GM19025 (cell line): Measurements from ENCODE around the gene MRC2.

Source experiments
- ATAC-seq: cut with Tn5 transposase; IDR thresholded peaks from one replicate; pipeline ENCODE4 v1.9.1; 2021; ENCODE audit warnings: mild to moderate bottlenecking, low read depth, moderate library complexity; ENCODE audit not compliant: unreplicated experiment

Gene MRC2

GRCh38 chr17:62657145-62657665 lies 29.7 kb downstream of the MRC2 start:
- no peak for ATAC-seq

- ATAC-seq: no peak
Observed at GRCh38 chr17:62657690-62658089, 30.2 kb downstream of the MRC2 start.

- no peak for ATAC-seq
Observed at GRCh38 chr17:62658136-62658920, 30.9 kb downstream of the MRC2 start.

DNA sequence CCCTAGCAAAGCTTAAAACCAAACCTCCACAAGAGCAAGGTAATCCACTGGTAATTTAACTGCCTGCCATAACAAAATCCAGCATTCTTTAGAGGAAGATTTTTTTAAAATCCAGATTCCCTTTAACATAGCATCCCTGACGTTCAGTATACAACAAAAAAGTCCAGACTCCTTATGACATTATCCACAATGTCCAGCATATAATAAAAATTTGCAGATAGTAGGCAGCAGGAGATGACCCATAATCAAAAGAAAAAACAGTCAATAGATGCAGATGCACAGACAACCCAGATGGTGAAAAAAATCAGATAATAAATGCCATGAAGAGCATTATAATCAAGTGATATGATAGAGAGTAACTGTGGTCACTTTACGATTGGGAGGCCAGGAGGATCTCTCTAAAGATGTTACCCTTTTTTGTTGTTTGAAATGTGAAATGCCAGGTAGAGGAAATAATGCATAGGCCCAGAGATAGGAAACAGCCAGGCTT lies 33.2 kb downstream of the MRC2 start:
- ATAC-seq: no peak

DNA sequence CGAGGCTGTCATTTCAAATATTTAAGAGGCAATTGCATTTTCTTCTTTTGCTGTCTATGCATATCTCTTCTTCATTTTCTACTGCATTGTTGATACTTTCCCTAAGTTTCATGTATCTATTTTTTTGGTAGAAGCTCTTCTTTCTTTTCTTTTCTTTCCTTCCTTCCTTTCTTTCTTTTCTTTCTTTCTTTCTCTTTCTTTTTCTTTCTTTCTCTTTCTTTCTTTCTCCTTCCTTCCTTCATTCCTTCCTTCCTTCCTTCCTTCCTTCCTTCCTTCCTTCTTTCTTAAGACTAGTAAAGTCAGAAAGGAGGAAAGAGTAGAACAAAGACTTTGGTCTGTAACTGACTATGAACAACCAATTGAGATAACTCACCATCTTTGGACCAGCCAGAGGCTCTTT lies 33.9 kb downstream of the MRC2 start:
- ATAC-seq: no peak

DNA sequence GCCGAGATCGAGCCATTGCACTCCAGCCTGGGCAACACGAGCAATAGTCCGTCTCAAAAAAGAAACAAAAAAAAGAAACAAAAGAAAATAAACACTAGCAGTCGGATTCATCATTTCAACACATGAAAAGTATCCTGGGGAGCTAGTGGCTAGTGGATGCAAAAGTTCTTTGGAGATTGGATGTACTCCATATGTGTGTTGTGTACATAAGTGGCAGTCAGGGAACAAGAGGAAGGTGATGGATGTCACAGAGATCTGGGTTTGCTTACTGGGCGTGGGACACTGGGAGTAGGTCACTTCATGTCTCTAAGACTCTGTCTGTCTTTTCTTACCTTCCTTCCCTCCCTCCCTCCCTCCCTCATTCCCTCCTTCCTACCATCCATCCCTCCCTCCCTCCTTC lies 35.4 kb downstream of the MRC2 start:
- no peak for ATAC-seq

DNA sequence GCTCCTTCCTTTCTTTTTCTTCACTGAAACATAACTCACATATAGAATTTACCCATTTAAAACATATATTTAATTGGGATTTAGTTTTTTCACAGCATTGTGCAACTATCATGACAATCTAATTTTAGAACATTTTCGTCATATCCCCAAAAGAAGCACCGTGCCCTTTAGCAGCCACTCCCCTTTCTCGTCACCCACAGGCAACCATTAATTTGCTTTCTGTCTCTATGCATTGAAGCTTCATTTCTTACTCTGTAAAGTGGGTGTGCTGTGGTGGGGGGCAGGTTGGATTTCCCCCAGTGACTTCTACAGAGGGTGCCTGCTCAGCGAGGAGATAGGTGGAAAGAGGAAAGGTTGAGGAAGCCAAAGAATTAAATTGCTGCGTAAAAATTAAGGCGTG lies 35.8 kb downstream of the MRC2 start:
- ATAC-seq: no peak

GRCh38 chr17:62664336-62665120 lies 37.1 kb downstream of the MRC2 start:
- no peak for ATAC-seq

- no peak for ATAC-seq
Observed at GRCh38 chr17:62665599-62665998, 38.1 kb downstream of the MRC2 start.

- no peak for ATAC-seq
Observed at GRCh38 chr17:62666061-62666800, 38.8 kb downstream of the MRC2 start.

DNA sequence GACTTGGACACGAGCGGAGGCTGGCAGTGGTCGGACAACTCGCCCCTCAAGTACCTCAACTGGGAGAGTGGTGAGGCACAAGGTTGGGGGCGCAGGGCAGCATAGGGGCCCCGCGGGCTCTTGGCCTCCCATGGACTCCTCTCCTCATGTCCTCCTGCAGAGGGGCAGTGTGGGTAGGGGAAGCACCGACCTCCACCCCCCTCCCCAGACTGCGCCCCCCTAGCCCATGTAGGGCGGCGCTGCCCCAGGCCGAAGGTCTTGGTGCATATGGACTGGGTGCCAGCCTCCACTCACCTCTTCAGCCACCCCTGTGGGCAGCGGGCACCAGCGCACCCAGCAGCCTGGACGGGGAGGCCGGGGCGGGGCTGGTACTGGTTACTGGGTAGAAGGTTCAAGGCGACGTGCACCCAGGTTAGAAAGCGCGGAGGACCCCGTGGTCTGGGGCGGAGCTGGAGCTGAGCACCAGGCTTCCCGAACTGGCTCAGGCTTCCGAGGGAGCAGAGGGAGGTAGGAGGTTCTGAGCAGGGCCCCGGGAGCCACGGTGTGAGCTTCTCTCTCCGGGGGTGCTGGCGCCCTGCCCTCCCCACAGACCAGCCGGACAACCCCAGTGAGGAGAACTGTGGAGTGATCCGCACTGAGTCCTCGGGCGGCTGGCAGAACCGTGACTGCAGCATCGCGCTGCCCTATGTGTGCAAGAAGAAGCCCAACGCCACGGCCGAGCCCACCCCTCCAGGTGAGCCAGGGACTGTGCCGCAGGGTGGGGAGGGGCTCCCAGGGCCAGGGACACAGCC lies 39.5 kb downstream of the MRC2 start:
- ATAC-seq: no peak

DNA sequence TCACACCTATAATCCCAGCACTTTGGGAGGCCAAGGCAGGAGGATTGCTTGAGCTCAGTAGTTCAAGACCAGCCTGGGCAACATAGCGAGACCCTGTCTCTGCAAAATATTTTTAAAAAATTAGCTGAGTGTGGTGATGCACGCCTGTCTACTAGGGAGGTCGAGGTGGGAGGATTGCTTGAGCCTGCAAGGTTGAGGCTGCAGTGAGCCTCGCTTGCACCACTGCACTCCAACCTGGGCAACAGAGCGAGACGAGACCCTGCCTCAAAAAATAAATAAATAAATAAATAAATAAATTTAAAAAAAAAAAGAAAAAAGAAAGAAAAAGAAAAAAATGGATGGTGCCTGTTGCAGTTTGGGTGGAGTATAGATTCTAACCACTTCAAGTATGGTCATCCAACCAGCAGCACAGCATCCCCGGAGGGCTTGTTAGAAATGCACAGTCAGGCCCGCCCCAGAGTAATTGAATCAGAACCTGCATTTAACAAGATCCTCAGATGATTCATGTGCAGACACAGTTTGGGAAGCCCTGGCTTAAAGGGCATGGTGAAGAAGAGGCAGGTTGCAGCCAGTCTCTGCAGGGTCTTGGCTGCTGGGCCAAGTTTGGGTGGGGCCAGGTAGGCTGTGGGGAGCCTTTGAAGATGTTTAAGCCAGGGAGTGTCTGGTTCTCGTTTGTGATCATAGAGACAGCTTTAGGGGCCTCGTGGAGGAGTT lies 40.8 kb downstream of the MRC2 start:
- ATAC-seq: no peak

- ATAC-seq: no peak
Observed at GRCh38 chr17:62670202-62670821, 42.8 kb downstream of the MRC2 start.

- no peak for ATAC-seq
Observed at GRCh38 chr17:62671553-62671952, 44.1 kb downstream of the MRC2 start.

DNA sequence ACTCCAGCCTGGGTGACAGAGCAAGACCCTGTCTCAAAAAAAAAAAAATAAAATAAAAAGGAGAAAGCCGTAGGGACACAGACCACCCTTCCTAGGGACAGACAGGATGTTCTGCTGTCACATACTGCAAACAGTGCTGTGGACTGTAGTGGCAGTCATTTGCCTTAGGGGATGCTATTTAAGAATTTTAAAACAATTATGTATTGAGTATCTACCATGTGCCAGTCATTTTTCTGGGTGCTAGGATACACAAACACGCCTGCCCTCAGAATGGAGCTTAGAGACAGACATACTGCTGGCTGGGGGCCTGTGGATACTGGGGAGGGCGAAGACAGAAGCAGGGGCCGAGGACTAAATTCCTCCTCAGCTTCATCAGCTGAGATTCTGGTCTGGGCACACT lies 45.5 kb downstream of the MRC2 start:
- ATAC-seq: no peak

DNA sequence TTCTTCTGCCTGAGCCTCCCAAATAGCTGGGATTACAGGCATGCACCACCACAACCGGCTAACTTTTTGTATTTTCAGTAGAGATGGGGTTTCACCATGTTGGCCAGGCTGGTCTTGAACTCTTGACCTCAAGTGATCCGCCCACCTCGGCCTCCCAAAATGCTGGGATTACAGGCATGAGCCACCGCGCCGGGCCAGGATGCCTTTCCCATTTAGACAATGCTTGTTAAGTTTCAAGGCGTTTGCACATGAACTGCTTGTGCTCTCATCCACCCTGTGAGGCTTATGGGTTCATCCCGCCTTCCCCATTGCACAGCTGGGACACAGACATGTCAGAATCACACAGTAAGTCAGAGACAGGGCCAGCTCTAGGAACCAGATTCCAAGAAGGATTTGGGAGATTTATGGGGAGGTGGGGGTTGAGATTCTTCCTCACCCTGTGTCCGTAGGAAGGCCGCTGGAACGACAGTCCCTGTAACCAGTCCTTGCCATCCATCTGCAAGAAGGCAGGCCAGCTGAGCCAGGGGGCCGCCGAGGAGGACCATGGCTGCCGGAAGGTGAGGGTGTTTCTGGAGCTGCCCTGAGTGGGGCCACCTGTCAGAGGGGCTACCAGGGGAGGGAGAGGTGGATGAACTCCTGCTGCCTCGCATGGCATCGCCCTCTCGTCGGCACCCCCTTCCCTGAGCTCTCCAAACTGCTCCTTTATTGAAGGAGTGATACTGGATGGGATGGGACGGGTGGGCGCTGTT lies 46.3 kb downstream of the MRC2 start:
- no peak for ATAC-seq

DNA sequence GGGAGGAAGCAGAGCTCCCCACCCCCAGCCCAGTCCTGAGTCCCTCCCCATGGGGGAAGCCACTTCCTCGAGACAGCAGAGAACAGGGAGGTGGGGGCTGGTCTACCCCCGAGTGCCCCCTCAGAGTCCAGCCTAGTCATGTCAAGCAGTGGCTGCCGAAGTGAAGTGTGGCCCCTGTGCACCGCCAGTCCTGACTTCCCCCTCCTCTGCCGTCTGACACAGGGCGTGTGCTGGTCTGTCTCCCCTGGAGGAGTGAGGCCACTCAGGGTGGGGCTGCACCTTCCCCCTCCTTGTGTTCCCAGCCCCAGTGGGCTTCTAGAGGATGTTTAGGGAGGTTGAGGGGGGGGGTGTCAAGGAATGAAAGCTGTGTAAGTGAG lies 46.9 kb downstream of the MRC2 start:
- no peak for ATAC-seq

GRCh38 chr17:62674841-62675240 lies 47.4 kb downstream of the MRC2 start:
- ATAC-seq: no peak
